Osteocyte (in vitro differentiated cells): Measurements from ENCODE around the gene NDUFAF4. TPM values are rescaled to one million over a fixed set of nuclear protein-coding genes. Genes with fewer than 3 reads are reported as not detected.

ENCODE experiments used
- DNase-seq: peaks from one replicate; pipeline ENCODE4 v3.0.0; 2021; ENCODE audit warnings: mixed read lengths; ENCODE audit not compliant: unreplicated experiment; ENCODE audit errors: extremely low spot score
- H3K27ac Mint-ChIP-seq: one replicate; pipeline ENCODE4 v1.8.0; 2021; ENCODE audit warnings: mild to moderate bottlenecking, mixed read lengths; ENCODE audit not compliant: unreplicated experiment
- H3K27me3 Mint-ChIP-seq: one replicate; pipeline ENCODE4 v1.8.0; 2021; ENCODE audit warnings: mixed read lengths; ENCODE audit not compliant: unreplicated experiment
- H3K36me3 Mint-ChIP-seq: one replicate; pipeline ENCODE4 v1.8.0; 2021; ENCODE audit warnings: mixed read lengths; ENCODE audit not compliant: unreplicated experiment
- H3K4me1 Mint-ChIP-seq: one replicate; pipeline ENCODE4 v1.8.0; 2021; ENCODE audit warnings: mixed read lengths; ENCODE audit not compliant: unreplicated experiment
- H3K4me3 Mint-ChIP-seq: one replicate; pipeline ENCODE4 v1.8.0; 2021; ENCODE audit warnings: mild to moderate bottlenecking, moderate library complexity, mixed read lengths; ENCODE audit not compliant: unreplicated experiment
- H3K9me3 Mint-ChIP-seq: one replicate; pipeline ENCODE4 v1.8.0; 2021; ENCODE audit warnings: mixed read lengths; ENCODE audit not compliant: unreplicated experiment
- total RNA-seq: library from RNA; stranded (reverse); gene quantifications from 2 replicates; pipeline ENCODE4 v1.2.1, GENCODE V29; 2021
- TF ChIP-seq, protein P1 (sequence below): fragments of 200-600 bp; sonication (generic); IDR thresholded peaks from 2 replicates; pipeline ENCODE4 v1.5.0; 2021; ENCODE audit warnings: antibody characterized with exemption, mild to moderate bottlenecking, moderate library complexity

Gene NDUFAF4
- total RNA-seq, 1 donor from 2014 or later, result 21.6 TPM

DNA sequence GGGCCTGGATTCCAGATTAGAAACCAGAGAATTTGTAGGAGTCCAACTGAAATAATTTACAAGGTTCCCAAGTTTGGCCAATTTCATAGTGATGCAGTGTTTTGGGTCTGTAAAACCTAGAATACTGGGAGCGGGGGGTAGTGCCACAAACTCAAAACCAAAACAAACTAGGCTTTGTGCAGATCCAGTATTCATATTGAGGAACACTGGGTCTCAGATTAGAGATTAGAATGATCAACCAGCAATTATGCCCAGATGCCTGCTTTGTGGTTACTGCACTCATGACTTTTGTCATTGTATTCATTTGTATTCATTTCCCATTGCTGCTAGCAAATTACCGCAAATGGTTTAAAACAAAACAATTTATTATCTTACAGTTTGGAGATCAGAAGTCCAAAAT, 3.2 kb upstream of the NDUFAF4 start:
- Mint-ChIP-seq H3K9me3 (no peaks in the 10 kb centered on the region), H3K27ac (no peak overlapping the region)

DNA sequence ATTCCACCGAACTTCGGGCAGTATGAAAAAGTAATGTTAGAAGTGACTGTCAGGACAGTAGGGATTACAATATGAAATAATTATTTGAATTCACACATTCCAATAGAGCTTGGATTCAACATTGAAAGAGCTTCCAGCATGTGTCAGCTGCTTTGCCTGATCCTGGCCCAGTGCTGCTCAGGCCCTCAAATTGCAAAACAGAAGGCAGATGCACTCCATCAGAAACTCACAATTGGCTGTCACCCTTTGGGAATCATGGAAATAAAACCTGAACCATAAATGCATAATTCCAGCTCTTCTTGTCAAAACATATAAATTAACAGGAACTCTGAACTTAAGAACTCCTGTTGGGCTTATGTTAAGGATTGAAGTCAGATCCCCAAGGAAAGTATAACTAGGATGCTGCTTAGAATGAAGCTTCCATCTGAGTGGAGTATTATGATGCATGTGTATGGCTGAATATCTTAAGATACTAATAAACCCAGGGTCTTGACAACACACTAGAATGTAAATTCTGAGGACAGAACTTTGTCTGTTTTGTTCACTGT, 1.8 kb upstream of the NDUFAF4 start:
- H3K27me3 Mint-ChIP-seq, result peaks cover 39% of the 10 kb centered on the region
- no peaks in the 10 kb centered on the region for H3K9me3 Mint-ChIP-seq
- no peak for DNase-seq
- no peak overlapping the region for H3K27ac Mint-ChIP-seq
- H3K4me1 Mint-ChIP-seq, result peaks cover 21% of the 10 kb centered on the region
- H3K4me3 Mint-ChIP-seq, result no peak overlapping the region
- TF ChIP-seq, protein P1, sequence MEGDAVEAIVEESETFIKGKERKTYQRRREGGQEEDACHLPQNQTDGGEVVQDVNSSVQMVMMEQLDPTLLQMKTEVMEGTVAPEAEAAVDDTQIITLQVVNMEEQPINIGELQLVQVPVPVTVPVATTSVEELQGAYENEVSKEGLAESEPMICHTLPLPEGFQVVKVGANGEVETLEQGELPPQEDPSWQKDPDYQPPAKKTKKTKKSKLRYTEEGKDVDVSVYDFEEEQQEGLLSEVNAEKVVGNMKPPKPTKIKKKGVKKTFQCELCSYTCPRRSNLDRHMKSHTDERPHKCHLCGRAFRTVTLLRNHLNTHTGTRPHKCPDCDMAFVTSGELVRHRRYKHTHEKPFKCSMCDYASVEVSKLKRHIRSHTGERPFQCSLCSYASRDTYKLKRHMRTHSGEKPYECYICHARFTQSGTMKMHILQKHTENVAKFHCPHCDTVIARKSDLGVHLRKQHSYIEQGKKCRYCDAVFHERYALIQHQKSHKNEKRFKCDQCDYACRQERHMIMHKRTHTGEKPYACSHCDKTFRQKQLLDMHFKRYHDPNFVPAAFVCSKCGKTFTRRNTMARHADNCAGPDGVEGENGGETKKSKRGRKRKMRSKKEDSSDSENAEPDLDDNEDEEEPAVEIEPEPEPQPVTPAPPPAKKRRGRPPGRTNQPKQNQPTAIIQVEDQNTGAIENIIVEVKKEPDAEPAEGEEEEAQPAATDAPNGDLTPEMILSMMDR, result no peak
- peaks cover 3% of the 10 kb centered on the region for H3K36me3 Mint-ChIP-seq

More for the DNA sequence above, 3.2 kb upstream of the NDUFAF4 start:
- peaks cover 19% of the 10 kb centered on the region for H3K4me1 Mint-ChIP-seq
- TF ChIP-seq, protein P1, result no peak
- H3K27me3 Mint-ChIP-seq, result peaks cover 49% of the 10 kb centered on the region
- DNase-seq, result no peak
- peaks cover 1% of the 10 kb centered on the region for H3K36me3 Mint-ChIP-seq
- H3K4me3 Mint-ChIP-seq, result no peak overlapping the region

DNA sequence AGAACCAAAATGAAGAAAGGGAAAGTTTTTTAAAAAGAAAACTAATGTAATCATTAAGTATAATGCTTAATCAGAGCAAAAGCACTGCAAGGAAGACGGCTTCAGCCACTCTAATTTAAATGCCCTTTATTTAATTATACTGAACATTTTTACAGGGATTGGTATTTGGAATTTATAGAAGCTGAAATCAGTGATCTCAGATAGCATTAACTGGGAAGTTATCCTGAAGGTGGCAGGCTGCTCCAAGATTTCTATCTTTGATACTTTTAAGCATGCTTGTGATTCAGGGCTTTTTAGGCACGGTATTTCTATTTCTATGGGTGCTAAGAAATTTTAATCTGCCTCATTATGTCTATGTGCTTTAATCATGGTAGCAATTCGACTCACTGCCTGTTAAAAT, 1.3 kb upstream of the NDUFAF4 start:
- peak overlapping the region; percentile 91 for H3K27ac Mint-ChIP-seq
- DNase-seq, result no peak
- H3K4me3 Mint-ChIP-seq, result peak overlapping the region; percentile 77
- TF ChIP-seq, protein P1, result peak; percentile 76
- peaks cover 3% of the 10 kb centered on the region for H3K36me3 Mint-ChIP-seq
- H3K9me3 Mint-ChIP-seq, result no peaks in the 10 kb centered on the region
- H3K4me1 Mint-ChIP-seq, result peaks cover 21% of the 10 kb centered on the region
- H3K27me3 Mint-ChIP-seq, result peaks cover 35% of the 10 kb centered on the region

DNA sequence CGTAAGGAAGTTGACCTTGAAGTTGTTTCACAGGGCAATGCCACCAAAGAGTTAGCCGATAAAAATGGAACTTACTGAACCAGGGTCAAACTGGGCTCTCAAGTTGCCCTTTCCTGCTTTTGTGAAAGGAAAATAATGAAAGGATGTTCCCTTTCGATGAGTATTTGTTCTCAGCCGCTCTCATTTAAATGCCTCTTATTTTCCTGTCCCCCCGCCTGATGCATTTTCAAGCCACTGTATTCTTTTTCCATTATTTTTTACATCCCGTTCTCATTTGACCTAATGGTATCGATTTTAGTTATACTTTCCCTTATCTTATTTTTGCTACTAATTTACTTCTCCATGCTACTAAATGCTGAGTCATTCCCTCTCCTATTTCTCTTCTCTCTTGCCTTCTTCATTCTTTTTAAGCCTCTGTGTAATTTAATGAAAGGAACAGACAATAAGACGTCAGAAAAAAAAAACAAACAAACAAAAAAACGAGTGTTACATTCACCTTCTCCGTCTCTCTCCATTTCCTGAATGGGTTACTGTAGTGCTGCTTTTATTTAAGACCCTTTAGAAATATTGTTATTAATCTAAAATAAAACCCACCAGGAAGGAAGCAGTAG, 655 bp upstream of the NDUFAF4 start:
- TF ChIP-seq, protein P1, result no peak
- Mint-ChIP-seq H3K27me3 (peaks cover 30% of the 10 kb centered on the region), H3K27ac (peak overlapping the region; percentile 91), H3K4me1 (peaks cover 21% of the 10 kb centered on the region), H3K36me3 (peaks cover 3% of the 10 kb centered on the region), H3K9me3 (no peaks in the 10 kb centered on the region), H3K4me3 (peak overlapping the region; percentile 77)
- no peak for DNase-seq

DNA sequence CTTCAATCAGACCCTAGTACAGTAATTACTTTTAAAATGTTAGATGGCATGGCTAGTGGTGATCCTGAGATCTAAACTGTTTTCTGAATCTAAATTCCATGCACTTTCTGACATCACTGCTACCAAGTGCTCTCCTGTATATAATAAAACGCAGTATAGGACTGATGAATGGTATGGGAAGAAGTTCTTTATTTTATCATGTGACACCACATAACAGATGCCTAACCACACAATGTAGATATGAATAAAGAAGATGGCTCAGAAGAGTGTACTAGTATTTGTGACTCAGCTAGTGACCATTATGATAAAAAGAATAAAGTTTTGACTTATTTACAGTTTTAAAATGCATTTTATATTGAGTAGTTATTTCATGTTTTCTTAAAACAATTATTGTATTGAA, 8.5 kb downstream of the NDUFAF4 start:
- H3K27ac Mint-ChIP-seq, result no peak overlapping the region
- peaks cover 23% of the 10 kb centered on the region for H3K27me3 Mint-ChIP-seq
- peaks cover 2% of the 10 kb centered on the region for H3K4me1 Mint-ChIP-seq
- H3K9me3 Mint-ChIP-seq, result no peaks in the 10 kb centered on the region
- H3K4me3 Mint-ChIP-seq, result no peak overlapping the region
- TF ChIP-seq, protein P1, result no peak
- DNase-seq, result no peak
- peaks cover 10% of the 10 kb centered on the region for H3K36me3 Mint-ChIP-seq
